ENCODE results near the gene LRRC45.

LRRC45 gene

DNA sequence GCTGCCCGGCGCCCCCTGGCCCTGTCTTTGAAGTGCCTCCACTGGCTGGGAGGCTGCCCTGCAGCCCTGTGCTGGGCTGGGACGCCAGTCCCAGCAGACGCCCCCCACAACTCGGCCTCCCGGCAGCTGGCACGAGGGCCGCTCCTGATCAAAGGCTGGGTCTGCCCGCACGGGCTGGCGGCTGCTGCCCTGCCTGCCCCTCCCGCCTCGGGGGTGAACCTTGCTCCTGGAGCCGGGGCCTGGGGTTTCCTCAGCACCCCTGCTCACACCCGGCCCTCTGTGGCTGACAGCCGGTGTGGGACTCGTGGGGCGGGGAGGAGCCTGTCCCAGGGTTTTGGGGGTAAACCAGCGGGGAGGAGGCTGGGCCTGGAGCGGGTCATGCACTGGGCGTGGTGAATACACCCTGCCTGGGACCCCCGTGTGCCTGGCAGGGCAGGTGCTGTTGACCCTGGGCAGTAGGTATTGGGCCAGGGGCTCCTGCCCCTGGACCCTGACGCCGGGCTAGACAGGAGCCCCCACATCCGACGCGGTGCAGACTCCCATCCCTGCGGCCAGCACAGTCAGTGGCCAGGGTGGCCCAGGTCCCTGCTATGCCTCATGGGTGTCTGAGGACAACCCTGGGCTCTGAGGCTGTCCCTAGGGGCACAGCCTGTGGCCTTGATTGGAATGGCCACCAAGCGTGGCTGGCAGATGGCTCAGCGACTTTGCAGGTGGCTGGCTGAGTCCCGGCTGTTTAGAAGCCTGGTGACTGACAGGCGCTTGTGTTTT, 22.1 kb upstream of the LRRC45 start:
- H3K9me3 ChIP-seq (ENCODE audit: insufficient read depth, low read length) = no peaks in the 10 kb centered on the region
- no peaks in the 10 kb centered on the region for H3K9me2 ChIP-seq (replicated peaks; ENCODE audit: insufficient read depth, low read length)
- no peak overlapping the region for H3K27ac ChIP-seq (ENCODE audit: low read depth, low read length)
- no peaks in the 10 kb centered on the region for H4K20me1 ChIP-seq (ENCODE audit: low read depth, low read length)
- no peak overlapping the region for H3K4me3 ChIP-seq (ENCODE audit: insufficient read depth, low read length, poor library complexity, severe bottlenecking)
- H3K36me3 ChIP-seq (ENCODE audit: low read length) = no peaks in the 10 kb centered on the region
- no peak overlapping the region for H2AFZ ChIP-seq (ENCODE audit: low read depth, low read length, severe bottlenecking)
- H3K4me2 ChIP-seq (ENCODE audit: low read depth, low read length, poor library complexity, severe bottlenecking) = no peak overlapping the region
- no peaks in the 10 kb centered on the region for H3K79me2 ChIP-seq (ENCODE audit: insufficient read depth, low read length)
- no peak overlapping the region for H3K9ac ChIP-seq (ENCODE audit: low read length)
- no peaks in the 10 kb centered on the region for H3K27me3 ChIP-seq (ENCODE audit: low read length)
- H3F3A ChIP-seq (ENCODE audit: insufficient read depth) = no peaks in the 10 kb centered on the region
- TF ChIP-seq, protein P1, sequence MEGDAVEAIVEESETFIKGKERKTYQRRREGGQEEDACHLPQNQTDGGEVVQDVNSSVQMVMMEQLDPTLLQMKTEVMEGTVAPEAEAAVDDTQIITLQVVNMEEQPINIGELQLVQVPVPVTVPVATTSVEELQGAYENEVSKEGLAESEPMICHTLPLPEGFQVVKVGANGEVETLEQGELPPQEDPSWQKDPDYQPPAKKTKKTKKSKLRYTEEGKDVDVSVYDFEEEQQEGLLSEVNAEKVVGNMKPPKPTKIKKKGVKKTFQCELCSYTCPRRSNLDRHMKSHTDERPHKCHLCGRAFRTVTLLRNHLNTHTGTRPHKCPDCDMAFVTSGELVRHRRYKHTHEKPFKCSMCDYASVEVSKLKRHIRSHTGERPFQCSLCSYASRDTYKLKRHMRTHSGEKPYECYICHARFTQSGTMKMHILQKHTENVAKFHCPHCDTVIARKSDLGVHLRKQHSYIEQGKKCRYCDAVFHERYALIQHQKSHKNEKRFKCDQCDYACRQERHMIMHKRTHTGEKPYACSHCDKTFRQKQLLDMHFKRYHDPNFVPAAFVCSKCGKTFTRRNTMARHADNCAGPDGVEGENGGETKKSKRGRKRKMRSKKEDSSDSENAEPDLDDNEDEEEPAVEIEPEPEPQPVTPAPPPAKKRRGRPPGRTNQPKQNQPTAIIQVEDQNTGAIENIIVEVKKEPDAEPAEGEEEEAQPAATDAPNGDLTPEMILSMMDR (IDR thresholded peaks at IDR 0.05; ENCODE audit: insufficient read depth, low read length, poor library complexity, severe bottlenecking) = no peak
- no peak for TF ChIP-seq EZH2phosphoT487 (conservative IDR thresholded peaks at IDR 0.05; ENCODE audit: low read length)

DNA sequence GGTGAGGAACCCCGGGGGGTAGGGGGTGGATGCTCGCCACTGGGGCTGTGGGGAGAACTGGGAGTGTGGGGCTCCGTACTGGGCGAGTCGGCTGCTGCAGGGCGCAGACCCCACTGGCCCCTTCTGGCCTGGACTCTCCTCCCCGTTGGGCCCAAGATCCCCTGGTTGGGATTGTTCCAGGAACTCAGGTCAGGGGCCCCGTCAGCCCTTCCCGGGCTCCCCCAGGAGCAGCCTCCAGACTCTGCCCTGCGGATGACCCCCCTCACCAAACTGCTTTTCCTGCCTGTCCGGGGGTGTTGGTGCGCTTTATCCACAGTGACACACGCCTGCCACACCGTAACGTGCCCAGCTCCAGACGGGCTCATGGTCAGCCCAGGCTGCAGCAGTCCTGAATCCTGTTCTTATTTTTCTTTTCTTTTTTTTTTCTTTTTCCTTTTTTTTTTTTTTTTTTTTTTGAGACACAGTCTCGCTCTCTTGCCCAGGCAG, 21.5 kb upstream of the LRRC45 start:
- Histone ChIP-seq H3K4me3 (ENCODE audit: insufficient read depth, low read length, poor library complexity, severe bottlenecking) (no peak overlapping the region), H3K4me2 (ENCODE audit: low read depth, low read length, poor library complexity, severe bottlenecking) (no peak overlapping the region), H3K79me2 (ENCODE audit: insufficient read depth, low read length) (no peaks in the 10 kb centered on the region), H3K27me3 (ENCODE audit: low read length) (no peaks in the 10 kb centered on the region), H3F3A (ENCODE audit: insufficient read depth) (no peaks in the 10 kb centered on the region), H3K9me2 (replicated peaks; ENCODE audit: insufficient read depth, low read length) (no peaks in the 10 kb centered on the region), H2AFZ (ENCODE audit: low read depth, low read length, severe bottlenecking) (no peak overlapping the region), H3K27ac (ENCODE audit: low read depth, low read length) (no peak overlapping the region), H3K9me3 (ENCODE audit: insufficient read depth, low read length) (no peaks in the 10 kb centered on the region), H3K36me3 (ENCODE audit: low read length) (no peaks in the 10 kb centered on the region), H4K20me1 (ENCODE audit: low read depth, low read length) (no peaks in the 10 kb centered on the region), H3K9ac (ENCODE audit: low read length) (no peak overlapping the region)
- TF ChIP-seq, protein P1 (IDR thresholded peaks at IDR 0.05; ENCODE audit: insufficient read depth, low read length, poor library complexity, severe bottlenecking) = no peak
- TF ChIP-seq EZH2phosphoT487 (conservative IDR thresholded peaks at IDR 0.05; ENCODE audit: low read length) = no peak

DNA sequence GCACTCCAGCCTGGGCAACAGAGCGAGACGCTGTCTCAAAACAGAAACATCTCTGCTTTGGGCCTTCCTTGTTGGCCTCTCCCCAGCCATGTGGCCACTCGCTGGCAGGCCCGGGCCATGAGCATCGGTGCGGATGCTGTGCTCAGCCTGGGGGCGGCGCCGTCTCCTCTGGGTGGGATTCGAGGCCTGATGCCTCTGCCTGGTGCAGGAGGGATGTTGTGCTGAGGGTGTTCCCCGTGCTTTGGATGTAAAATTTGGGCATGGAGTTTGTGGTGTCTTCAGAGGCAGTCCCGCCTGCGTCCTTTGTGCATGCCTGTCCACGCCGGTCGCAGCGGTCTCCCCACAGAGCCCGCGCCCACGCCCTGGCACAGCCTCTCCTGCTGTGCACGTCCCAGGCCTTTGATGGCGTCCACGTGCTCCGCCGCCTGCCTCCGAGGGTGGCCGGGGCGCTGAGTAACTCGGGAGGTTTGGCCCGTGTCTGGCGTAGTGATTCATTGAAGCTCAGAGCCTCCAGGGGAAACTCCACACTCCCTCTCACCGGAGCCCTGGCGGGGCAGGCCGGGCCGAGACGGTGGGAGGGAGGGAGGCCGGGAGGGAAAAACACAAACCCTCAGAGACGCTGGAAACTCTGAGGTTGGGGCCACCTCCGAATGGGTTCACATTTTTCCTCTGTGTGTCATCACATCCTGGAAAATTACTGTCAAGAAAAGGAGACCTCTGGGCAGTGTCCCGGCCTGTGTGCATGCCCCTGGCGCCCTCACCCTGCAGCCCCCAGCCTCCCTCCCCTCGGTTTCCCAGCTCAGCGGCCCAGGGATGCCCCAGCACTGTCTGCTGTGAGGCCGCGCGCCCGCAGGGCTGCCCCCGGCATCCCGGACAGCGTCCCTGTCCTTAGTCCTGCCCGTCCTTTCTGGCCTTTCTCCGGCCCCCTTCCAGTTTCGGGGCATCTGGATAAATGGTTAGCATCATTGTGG, 19.4 kb upstream of the LRRC45 start:
- no peak overlapping the region for H2AFZ ChIP-seq (ENCODE audit: low read depth, low read length, severe bottlenecking)
- H3K9me3 ChIP-seq (ENCODE audit: insufficient read depth, low read length) = no peaks in the 10 kb centered on the region
- no peaks in the 10 kb centered on the region for H3K36me3 ChIP-seq (ENCODE audit: low read length)
- H3K4me3 ChIP-seq (ENCODE audit: insufficient read depth, low read length, poor library complexity, severe bottlenecking) = no peak overlapping the region
- no peaks in the 10 kb centered on the region for H3K27me3 ChIP-seq (ENCODE audit: low read length)
- H3K79me2 ChIP-seq (ENCODE audit: insufficient read depth, low read length) = no peaks in the 10 kb centered on the region
- no peaks in the 10 kb centered on the region for H3K9me2 ChIP-seq (replicated peaks; ENCODE audit: insufficient read depth, low read length)
- H3K9ac ChIP-seq (ENCODE audit: low read length) = no peak overlapping the region
- H3K27ac ChIP-seq (ENCODE audit: low read depth, low read length) = no peak overlapping the region
- no peak overlapping the region for H3K4me2 ChIP-seq (ENCODE audit: low read depth, low read length, poor library complexity, severe bottlenecking)
- no peaks in the 10 kb centered on the region for H4K20me1 ChIP-seq (ENCODE audit: low read depth, low read length)
- no peak for TF ChIP-seq EZH2phosphoT487 (conservative IDR thresholded peaks at IDR 0.05; ENCODE audit: low read length)
- TF ChIP-seq, protein P1 (IDR thresholded peaks at IDR 0.05; ENCODE audit: insufficient read depth, low read length, poor library complexity, severe bottlenecking) = no peak
- no peaks in the 10 kb centered on the region for H3F3A ChIP-seq (ENCODE audit: insufficient read depth)
